ENCODE data around the gene ZC3H12D. TPM values are rescaled to one million over a fixed set of nuclear protein-coding genes. Genes with fewer than 3 reads are reported as not detected.

ZC3H12D gene
- total and polyA plus RNA-seq, 2 of the 8 experiments (the other 6 are each of a cell fraction or from before 2014, with no cell fraction given): 0.05 to 0.07 TPM

GRCh38 chr6:149433405-149433804 lies 51.4 kb downstream of the ZC3H12D start:
- Histone ChIP-seq H4K5ac (ENCODE audit: insufficient read length, low read depth, low read length) (no peak overlapping the region), H2BK12ac (ENCODE audit: low read depth, low read length) (no peak overlapping the region), H3K4me2 (ENCODE audit: insufficient read depth in 1 of 2, low read depth in 2 of 2, low read length in 2 of 2) (no peak overlapping the region), H3K23me2 (ENCODE audit: low read depth, low read length) (no peaks in the 10 kb centered on the region), H3K79me2 (ENCODE audit: control insufficient read depth in 1 of 2, insufficient read depth in 2 of 2, low read length in 2 of 2) (no peaks in the 10 kb centered on the region), H3K23ac (ENCODE audit: insufficient read length) (no peak overlapping the region), H3K14ac (ENCODE audit: insufficient read length) (no peak overlapping the region), H2BK15ac (ENCODE audit: low read length) (no peak overlapping the region), H4K20me1 (replicated peaks in 1 of 2; ENCODE audit: control insufficient read depth in 1 of 2, insufficient read depth in 2 of 2, low read length in 2 of 2) (no peaks in the 10 kb centered on the region), H3K4ac (replicated peaks; ENCODE audit: insufficient read length, low read depth, low read length) (no peak overlapping the region), H3K4me1 (replicated peaks in 1 of 4; ENCODE audit: control insufficient read depth in 3 of 4, insufficient read depth in 4 of 4, low read length in 3 of 4) (0 out of 7 replicates have a peak, but pooled peaks cover 0 to 2% (median 0%) of the 10 kb centered on the region in 4 experiments), H3K18ac (ENCODE audit: extremely low read depth, low read length) (no peak overlapping the region), H2BK20ac (ENCODE audit: low read length) (no peak overlapping the region), H2AK5ac (ENCODE audit: low read depth, low read length) (no peak overlapping the region), H3K36me3 (ENCODE audit: control insufficient read depth in 2 of 4, insufficient read depth in 4 of 4, low read length in 3 of 4) (no peaks in the 10 kb centered on the region), H3K27me3 (replicated peaks in 1 of 4; ENCODE audit: control insufficient read depth in 3 of 4, extremely low read depth in 1 of 4, insufficient read depth in 3 of 4, low read length in 3 of 4) (no peaks in the 10 kb centered on the region), H3K27ac (ENCODE audit: low read depth, low read length) (no peak overlapping the region), H3K9ac (replicated peaks in 1 of 4; ENCODE audit: extremely low read depth in 1 of 4, low read depth in 3 of 4, low read length in 3 of 4) (no peak overlapping the region), H3K9me3 (ENCODE audit: insufficient read depth in 2 of 2, low read depth in 1 of 2, low read length in 1 of 2) (no peaks in the 10 kb centered on the region), H3K4me3 (ENCODE audit: extremely low read depth in 1 of 4, insufficient read depth in 2 of 4, low read depth in 3 of 4, low read length in 4 of 4) (no peak overlapping the region), H2AFZ (ENCODE audit: low read length) (no peak overlapping the region), H2BK5ac (ENCODE audit: low read depth, low read length) (no peak overlapping the region), H4K8ac (ENCODE audit: extremely low read depth, insufficient read depth, low read length) (no peak overlapping the region), H3K56ac (replicated peaks; ENCODE audit: insufficient read length, low read depth, low read length) (no peak overlapping the region), H4K91ac (replicated peaks; ENCODE audit: insufficient read length, low read length) (no peak overlapping the region), H3K79me1 (ENCODE audit: low read depth, low read length) (no peaks in the 10 kb centered on the region), H2BK120ac (replicated peaks; ENCODE audit: low read depth, low read length) (no peak overlapping the region)
- DNase-seq (ENCODE audit: low read depth in 1 of 2, low spot score in 2 of 2) (no peak), FAIRE-seq (no peak)
- TF ChIP-seq SIRT6 (IDR thresholded peaks at IDR 0.05; ENCODE audit: low read length): no peak
- no peak for TF ChIP-seq POLR2AphosphoS5 (IDR thresholded peaks at IDR 0.05; ENCODE audit: low read depth, low read length)
- TF ChIP-seq KDM1A (IDR thresholded peaks at IDR 0.05; ENCODE audit: borderline replicate concordance, low read length): peak; percentile 76; the same call in 1 of the 2 replicates
- TF ChIP-seq GTF2F1 (IDR thresholded peaks at IDR 0.05; ENCODE audit: borderline replicate concordance, low read depth, low read length): no peak
- no peak for TF ChIP-seq TEAD4 (IDR thresholded peaks at IDR 0.05; ENCODE audit: low read depth, low read length)
- no peak for TF ChIP-seq EP300 (IDR thresholded peaks at IDR 0.05; ENCODE audit: borderline replicate concordance in 1 of 2, low read depth in 2 of 2, low read length in 2 of 2)
- CTCF ChIA-PET (ENCODE audit: partially characterized antibody): interaction anchor here (0.6 to 1.9 kb wide), 13 partner anchors 8 to 576 kb away, joined by 3 to 16 read pairs (median 3); no protein-coding TSS in a partner anchor
- WGBS, 2 experiments (ENCODE audit: extremely low coverage in 1 of 2, insufficient coverage in 1 of 2, insufficient read length in 1 of 2, insufficient replicate concordance in 2 of 2, low coverage in 1 of 2, low lambda C conversion rate in 2 of 2, missing lambda C conversion rate in 1 of 2): 59% methylated on average over 2 of the region's 2 CpGs; no CpG with 5 or more reads in 1 of the 2 experiments
- POLR2A ChIA-PET (ENCODE audit: partially characterized antibody): interaction anchor here (1.0 kb wide), 1 partner anchor 22 kb away, joined by 3 read pairs; no protein-coding TSS in a partner anchor
